ACC112 (cell line): ENCODE measurements around the gene MYO5B.
A peak's percentile ranks its signal among the peaks of the same experiment; 100 is the strongest.

Experiments used
- H2AFZ ChIP-seq: fragments of 200-600 bp; sonication (generic); one replicate; pipeline ENCODE4 v1.6.0; 2017; ENCODE audit warnings: antibody characterized with exemption, low read length; ENCODE audit not compliant: unreplicated experiment
- H3K27ac ChIP-seq: fragments of 200-600 bp; sonication (generic); 2 replicates; pipeline ENCODE4 v1.5.1; 2014; ENCODE audit warnings: low read depth, mild to moderate bottlenecking, antibody characterized with exemption, low read length, moderate library complexity
- H3K27me3 ChIP-seq: fragments of 200-600 bp; sonication (generic); 2 replicates; pipeline ENCODE4 v1.6.1; 2014; ENCODE audit warnings: mild to moderate bottlenecking, antibody characterized with exemption, low read length, moderate library complexity, mixed read lengths; ENCODE audit not compliant: insufficient read depth
- H3K36me3 ChIP-seq: fragments of 200-600 bp; sonication (generic); 2 replicates; pipeline ENCODE4 v1.6.1; 2016; ENCODE audit warnings: mild to moderate bottlenecking, antibody characterized with exemption, low read length, moderate library complexity, mixed read lengths; ENCODE audit not compliant: insufficient read depth
- H3K4me1 ChIP-seq: fragments of 200-600 bp; sonication (generic); one replicate; pipeline ENCODE4 v1.6.1; 2016; ENCODE audit warnings: low read length, mixed read lengths; ENCODE audit not compliant: insufficient read depth, unreplicated experiment, control insufficient read depth
- H3K4me3 ChIP-seq: fragments of 200-600 bp; sonication (generic); 2 replicates; pipeline ENCODE4 v1.5.1; 2014; ENCODE audit warnings: mild to moderate bottlenecking, low read depth, low read length
- H3K79me2 ChIP-seq: fragments of 200-600 bp; sonication (generic); one replicate; pipeline ENCODE4 v1.6.0; 2016; ENCODE audit warnings: low read length; ENCODE audit not compliant: control insufficient read depth, unreplicated experiment, insufficient read depth

MYO5B gene

GRCh38 chr18:49819823-49820671 is 374.9 kb downstream of the MYO5B start:
- Histone ChIP-seq H3K36me3 (no peaks in the 10 kb centered on the region), H3K79me2 (no peaks in the 10 kb centered on the region), H3K4me1 (peaks cover 6% of the 10 kb centered on the region), H3K27me3 (no peaks in the 10 kb centered on the region), H3K4me3 (no peak overlapping the region), H3K27ac (no peak overlapping the region), H2AFZ (no peak overlapping the region)

DNA sequence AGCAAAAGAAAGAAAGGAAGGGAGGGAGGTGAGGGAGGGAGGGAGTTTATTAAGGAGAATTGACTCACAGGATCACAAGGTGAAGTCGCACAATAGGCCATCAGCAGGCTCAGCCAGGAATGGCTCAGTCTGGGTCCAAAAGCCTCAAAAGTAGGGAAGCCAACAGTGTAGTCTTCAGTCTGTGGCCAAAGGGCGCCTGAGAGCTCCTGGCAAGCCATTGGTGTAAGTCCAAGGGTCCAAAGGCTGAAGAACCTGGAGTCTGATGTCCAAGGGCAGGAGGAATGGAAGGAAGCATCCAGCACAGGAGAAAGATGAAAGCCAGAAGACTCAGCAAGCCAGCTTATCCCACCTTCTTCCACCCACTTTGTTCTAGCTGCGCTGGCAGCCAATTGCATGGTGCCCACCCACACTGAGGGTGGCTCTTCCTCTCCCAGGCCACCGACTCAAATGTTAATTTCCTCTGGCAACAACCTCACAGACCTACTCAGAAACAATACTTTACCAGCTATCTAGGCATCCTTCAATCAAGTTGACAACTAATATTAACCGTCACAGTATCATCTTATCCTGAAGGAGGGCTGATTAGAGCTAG is 375.8 kb downstream of the MYO5B start:
- Histone ChIP-seq H3K79me2 (peaks cover 5% of the 10 kb centered on the region), H2AFZ (no peak overlapping the region), H3K27ac (no peak overlapping the region)

DNA sequence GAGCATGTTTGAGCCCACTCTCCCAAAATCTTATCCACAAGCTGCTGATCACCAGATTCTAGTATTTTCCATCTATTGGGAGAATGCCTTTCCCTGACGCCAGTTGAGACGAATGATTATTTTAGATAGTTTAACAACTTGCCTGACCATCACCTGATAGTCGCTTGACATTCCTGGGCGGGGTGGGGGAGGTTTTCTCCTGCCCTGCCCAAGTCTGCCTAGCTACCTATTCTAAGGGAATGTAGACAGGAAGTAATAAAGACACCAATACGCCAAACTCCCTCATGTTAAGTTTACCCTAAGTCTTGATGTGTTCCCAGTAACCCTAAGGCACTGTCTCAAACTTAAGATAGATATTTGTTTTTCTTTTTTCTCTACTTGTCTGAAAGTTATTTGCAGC is 377.0 kb downstream of the MYO5B start:
- H3K27ac ChIP-seq: no peak overlapping the region
- no peaks in the 10 kb centered on the region for H3K27me3 ChIP-seq
- H3K36me3 ChIP-seq: no peaks in the 10 kb centered on the region
- H2AFZ ChIP-seq: no peak overlapping the region
- H3K4me1 ChIP-seq: peaks cover 6% of the 10 kb centered on the region
- H3K79me2 ChIP-seq: peaks cover 5% of the 10 kb centered on the region
- H3K4me3 ChIP-seq: no peak overlapping the region

More for the DNA sequence above, 375.8 kb downstream of the MYO5B start:
- Histone ChIP-seq H3K4me3 (no peak overlapping the region), H3K4me1 (peaks cover 6% of the 10 kb centered on the region), H3K27me3 (no peaks in the 10 kb centered on the region), H3K36me3 (no peaks in the 10 kb centered on the region)

DNA sequence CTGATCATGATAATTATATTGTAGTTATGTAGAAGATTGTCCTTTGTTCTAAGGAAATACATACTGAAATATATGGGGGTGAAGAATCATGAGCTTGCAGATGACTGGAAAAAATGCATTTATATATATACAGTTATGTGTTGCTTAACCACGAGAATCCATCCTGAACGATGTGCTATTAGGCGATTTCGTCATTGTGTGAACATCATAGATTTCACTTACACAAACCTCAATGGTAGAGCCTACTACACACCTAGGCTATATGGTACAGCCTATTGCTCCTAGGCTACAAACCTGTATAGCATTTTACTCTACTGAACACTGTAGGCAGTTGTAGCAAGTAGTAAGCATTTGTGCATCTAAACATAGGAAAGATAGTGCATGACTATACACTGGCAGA is 379.0 kb downstream of the MYO5B start:
- Histone ChIP-seq H2AFZ (no peak overlapping the region), H3K36me3 (no peaks in the 10 kb centered on the region), H3K79me2 (peaks cover 24% of the 10 kb centered on the region), H3K4me1 (peaks cover 14% of the 10 kb centered on the region), H3K27ac (no peak overlapping the region), H3K4me3 (no peak overlapping the region), H3K27me3 (no peaks in the 10 kb centered on the region)

DNA sequence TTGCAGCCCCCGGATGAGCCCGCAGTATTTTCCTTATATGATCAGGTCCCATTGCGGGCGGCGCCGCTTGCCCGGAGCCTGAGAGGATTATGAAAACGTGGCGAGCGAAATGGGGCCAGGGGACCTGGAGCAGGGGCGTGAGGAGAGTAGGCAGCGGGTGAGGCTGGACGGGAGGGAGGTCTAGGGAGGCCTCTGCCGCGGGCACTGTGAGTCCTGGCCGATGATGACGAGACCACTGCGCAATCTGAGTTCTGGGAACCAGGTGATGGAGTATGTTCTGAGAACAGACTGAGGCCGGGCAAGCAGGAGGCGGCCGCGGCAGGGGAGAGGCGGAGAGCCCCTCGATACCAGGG is 380.8 kb downstream of the MYO5B start:
- Histone ChIP-seq H3K4me1 (peaks cover 9% of the 10 kb centered on the region), H2AFZ (peak overlapping the region; percentile 96), H3K79me2 (peaks cover 38% of the 10 kb centered on the region), H3K36me3 (peaks cover 4% of the 10 kb centered on the region; the same call in 1 of the 2 replicates), H3K27me3 (no peaks in the 10 kb centered on the region), H3K4me3 (peak overlapping the region; percentile 85), H3K27ac (peak overlapping the region; percentile 93)

GRCh38 chr18:49813319-49814146 is 381.4 kb downstream of the MYO5B start, which contains the start of gene ACAA2:
ACAA2 (minus strand) TSS chr18:49813533; CDS start chr18:49813484, 49 bp downstream.
- peaks cover 9% of the 10 kb centered on the region for H3K4me1 ChIP-seq
- no peaks in the 10 kb centered on the region for H3K27me3 ChIP-seq
- H2AFZ ChIP-seq: peak within 1 kb of the TSS; percentile 96
- peak within 1 kb of the TSS; percentile 93 for H3K27ac ChIP-seq
- peaks cover 40% of the 10 kb centered on the region for H3K79me2 ChIP-seq
- peaks cover 4% of the 10 kb centered on the region; the same call in 1 of the 2 replicates for H3K36me3 ChIP-seq
- H3K4me3 ChIP-seq: peak within 1 kb of the TSS; percentile 85

DNA sequence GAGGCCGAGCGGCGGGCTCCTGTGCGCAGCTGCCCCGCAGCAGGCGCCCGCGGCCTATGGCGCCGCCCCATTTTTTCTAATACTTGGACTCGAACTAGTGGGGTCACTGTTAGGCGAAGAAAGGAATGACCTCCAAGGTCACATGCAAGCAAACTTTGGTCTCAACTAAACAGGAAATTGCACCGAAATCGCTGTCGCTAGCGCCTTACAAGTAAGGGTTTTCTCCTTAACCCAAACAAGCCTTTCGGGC is 382.0 kb downstream of the MYO5B start:
- peaks cover 9% of the 10 kb centered on the region for H3K4me1 ChIP-seq
- peak overlapping the region; percentile 93 for H3K27ac ChIP-seq
- peak overlapping the region; percentile 91 for H2AFZ ChIP-seq
- peaks cover 4% of the 10 kb centered on the region; the same call in 1 of the 2 replicates for H3K36me3 ChIP-seq
- H3K4me3 ChIP-seq: peak overlapping the region; percentile 85
- no peaks in the 10 kb centered on the region for H3K27me3 ChIP-seq
- peaks cover 40% of the 10 kb centered on the region for H3K79me2 ChIP-seq

DNA sequence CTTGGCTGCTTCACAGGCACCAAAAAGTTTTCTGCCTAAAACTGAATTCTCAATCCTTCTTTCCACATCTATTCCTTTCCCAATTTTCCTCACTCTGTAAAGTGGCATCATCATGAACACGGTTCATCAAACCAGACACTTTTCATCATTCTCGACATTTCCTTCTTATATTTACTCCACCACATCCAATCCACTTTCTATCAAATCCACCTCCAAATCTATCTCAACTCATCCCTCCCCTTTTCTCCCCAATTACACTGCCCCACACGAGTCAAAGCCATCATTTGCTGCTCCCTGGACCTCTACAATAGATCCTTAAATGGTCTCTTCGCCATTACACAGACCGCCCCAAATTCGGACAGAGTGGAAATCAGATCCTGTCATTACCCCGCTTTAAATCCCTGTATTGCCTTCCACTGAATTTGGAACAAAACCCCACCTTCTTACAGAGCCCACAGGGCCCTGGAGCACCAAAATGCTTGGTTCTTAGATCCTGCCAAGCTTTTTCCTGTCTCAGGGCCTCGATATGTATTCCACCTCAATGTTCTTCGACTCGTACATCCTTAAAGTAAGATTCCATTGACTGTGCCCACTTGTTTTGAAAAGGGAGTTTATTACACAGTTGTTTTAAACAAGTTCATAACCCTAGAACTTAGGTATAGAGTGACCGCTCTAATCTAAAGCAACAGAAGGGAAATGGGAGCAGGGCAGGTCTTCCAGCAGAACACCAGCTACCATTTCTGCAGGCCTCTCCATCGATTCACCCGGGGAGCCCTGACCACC is 382.5 kb downstream of the MYO5B start:
- peaks cover 44% of the 10 kb centered on the region for H3K79me2 ChIP-seq
- peaks cover 9% of the 10 kb centered on the region for H3K4me1 ChIP-seq
- H2AFZ ChIP-seq: peak overlapping the region; percentile 91
- peaks cover 4% of the 10 kb centered on the region; the same call in 1 of the 2 replicates for H3K36me3 ChIP-seq
- peak overlapping the region; percentile 93 for H3K27ac ChIP-seq
- H3K4me3 ChIP-seq: peak overlapping the region; percentile 85
- H3K27me3 ChIP-seq: no peaks in the 10 kb centered on the region

- Histone ChIP-seq H3K4me3 (peak overlapping the region; percentile 85), H3K27me3 (no peaks in the 10 kb centered on the region), H2AFZ (no peak overlapping the region), H3K27ac (no peak overlapping the region), H3K36me3 (peaks cover 4% of the 10 kb centered on the region; the same call in 1 of the 2 replicates), H3K4me1 (peaks cover 9% of the 10 kb centered on the region), H3K79me2 (peaks cover 54% of the 10 kb centered on the region)
Observed at GRCh38 chr18:49811151-49811938, 383.6 kb downstream of the MYO5B start.
